Endothelial cell of umbilical vein (primary cell): ENCODE measurements around the gene CDKN2B-AS1. TPM values are rescaled to one million over a fixed set of nuclear protein-coding genes. Genes with fewer than 3 reads are reported as not detected.

Experiments
- BruUV-seq: library from RNA; stranded (reverse); fragments of 400-500 nt; replicated peaks from 2 replicates; lab custom pipeline; 2021; lab: Mats Ljungman, UMichigan
- CTCF ChIA-PET: fragments of 300-600, 350-600 bp; sonication (Branson Sonifier 250); formaldehyde crosslinking; loops from one replicate; lab custom pipeline; 2021; ENCODE audit warnings: antibody characterized with exemption, inconsistent platforms; lab: Charles Lee
- POLR2A ChIA-PET: fragments of 300-600, 350-600 bp; sonication (Branson Sonifier 250); formaldehyde crosslinking; loops from one replicate; lab custom pipeline; 2021; ENCODE audit warnings: antibody characterized with exemption, inconsistent platforms; lab: Charles Lee
- DNase-seq: peaks from one replicate; pipeline ENCODE4 v3.0.0-alpha.2; 2011; ENCODE audit warnings: low read depth, low spot score
- FAIRE-seq: peaks from 2 replicates; lab custom pipeline; 2011; peaks lifted over from hg19 to GRCh38; lab: Jason Lieb, UNC
- H2AFZ ChIP-seq: 2 replicates; pipeline ENCODE4 v1.6.0; 2012; ENCODE audit warnings: low read depth, low read length, control low read depth, inconsistent platforms
- H3K27ac ChIP-seq: 2 replicates; pipeline ENCODE4 v1.5.1; 2011; ENCODE audit warnings: low read depth, mild to moderate bottlenecking, control low read depth, low read length, moderate library complexity; ENCODE audit not compliant: insufficient read depth
- H3K27me3 ChIP-seq, 2 experiments: 2 replicates each; pipeline versions ENCODE4 v1.6.0 to v1.6.1; 2011; ENCODE audit warnings: low read length in 2 of 2, mixed read lengths in 1 of 2; ENCODE audit not compliant: control insufficient read depth in 2 of 2, insufficient read depth in 2 of 2
- H3K36me3 ChIP-seq, 2 experiments: 2 replicates in 1 of 2; 3 replicates in 1 of 2; pipeline ENCODE4 v1.5.1; 2011; ENCODE audit warnings: low read length in 2 of 2, mild to moderate bottlenecking in 1 of 2, moderate library complexity in 1 of 2; ENCODE audit not compliant: control insufficient read depth in 2 of 2, insufficient read depth in 2 of 2; ENCODE audit errors: extremely low read depth in 1 of 2
- H3K4me1 ChIP-seq: 3 replicates; pipeline ENCODE4 v1.5.1; 2011; ENCODE audit warnings: mild to moderate bottlenecking, low read length; ENCODE audit not compliant: control insufficient read depth, insufficient read depth; ENCODE audit errors: extremely low read depth
- H3K4me2 ChIP-seq: 2 replicates; pipeline ENCODE4 v1.6.1; 2011; ENCODE audit warnings: low read length, control low read depth, mixed read lengths; ENCODE audit not compliant: insufficient read depth
- H3K4me3 ChIP-seq, 3 experiments: fragments of 200-600 bp in 1 of 3; sonication (generic), shearing (Covaris generic) in 1 of 3; replicated peaks in 1 of 3; 2 replicates each; pipeline ENCODE4 v1.5.1; 2011 to 2016; ENCODE audit warnings: control low read depth in 3 of 3, low read length in 3 of 3, mild to moderate bottlenecking in 2 of 3, inconsistent platforms in 1 of 3, low read depth in 1 of 3, moderate library complexity in 1 of 3; ENCODE audit not compliant: insufficient read depth in 1 of 3
- H3K79me2 ChIP-seq: 2 replicates; pipeline ENCODE4 v1.6.0; 2012; ENCODE audit warnings: low read length, inconsistent platforms; ENCODE audit not compliant: control insufficient read depth, insufficient read depth
- H3K9ac ChIP-seq: replicated peaks from 2 replicates; pipeline ENCODE3; 2011; ENCODE audit warnings: low read length, control low read depth; ENCODE audit not compliant: insufficient read depth; ENCODE audit errors: extremely low read depth
- H3K9me1 ChIP-seq: replicated peaks from 3 replicates; pipeline ENCODE4 v1.6.0; 2011; ENCODE audit warnings: mild to moderate bottlenecking, low read length; ENCODE audit not compliant: control insufficient read depth, insufficient read depth; ENCODE audit errors: extremely low read depth
- H3K9me3 ChIP-seq: replicated peaks from 2 replicates; pipeline ENCODE4 v1.5.1; 2012; ENCODE audit warnings: low read length, inconsistent platforms; ENCODE audit not compliant: control insufficient read depth, insufficient read depth
- H4K20me1 ChIP-seq: replicated peaks from 2 replicates; pipeline ENCODE3; 2011; ENCODE audit warnings: mild to moderate bottlenecking, low read length; ENCODE audit not compliant: control insufficient read depth, insufficient read depth; ENCODE audit errors: extremely low read depth
- EZH2 ChIP-seq: IDR thresholded peaks from 2 replicates; pipeline ENCODE4 v1.6.1; 2012; ENCODE audit warnings: borderline replicate concordance, low read depth, mild to moderate bottlenecking, moderate library complexity, low read length, inconsistent platforms; ENCODE audit not compliant: severe bottlenecking
- POLR2A ChIP-seq: IDR thresholded peaks from 2 replicates; pipeline ENCODE4 v1.6.1; 2012; ENCODE audit warnings: low read depth, mild to moderate bottlenecking, control low read depth, low read length
- dilution Hi-C: fragments of 300-500 bp; cut with MboI; formaldehyde crosslinking; loops from one replicate; pipeline ENCODE4 v1.15.0; 2019; ENCODE audit warnings: low sequenced_read_pairs; ENCODE audit not compliant: extremely low pct_ligation_motif_present
- intact Hi-C: fragments of 100-400 bp; cut with micrococcal nuclease; formaldehyde crosslinking; loops from one replicate; pipeline ENCODE4 v1.10.0; 2022
- polyA plus RNA-seq, 4 experiments: library from polyadenylated mRNA; depleted of rRNA in 3 of 4; stranded (reverse) in 3 of 4; unstranded in 1 of 4; fragments of >200 nt; gene quantifications; 2 replicates each; pipeline versions ENCODE4 v1.2.1 to v1.2.3, GENCODE V29; 2011 to 2012; ENCODE audit warnings: missing spikeins in 1 of 4
- total RNA-seq: library from RNA; stranded (reverse); gene quantifications from 2 replicates; pipeline ENCODE4 v1.2.3, GENCODE V29; 2021
- TF ChIP-seq, protein P1 (sequence below), 2 donors: IDR thresholded peaks; 1 replicate in 1 of 2; 2 replicates in 1 of 2; pipeline ENCODE4 v1.5.1; 2011; ENCODE audit warnings: low read length in 2 of 2, mild to moderate bottlenecking in 2 of 2, moderate library complexity in 2 of 2, control low read depth in 1 of 2, inconsistent platforms in 1 of 2, low read depth in 1 of 2; ENCODE audit not compliant: insufficient read depth in 1 of 2; ENCODE audit errors: extremely low read depth in 1 of 2

CDKN2B-AS1 gene
- total and polyA plus RNA-seq, 2 donors (not counting 3 experiments of a cell fraction or from before 2014, with no cell fraction given): 0.44 to 1.9 TPM

DNA sequence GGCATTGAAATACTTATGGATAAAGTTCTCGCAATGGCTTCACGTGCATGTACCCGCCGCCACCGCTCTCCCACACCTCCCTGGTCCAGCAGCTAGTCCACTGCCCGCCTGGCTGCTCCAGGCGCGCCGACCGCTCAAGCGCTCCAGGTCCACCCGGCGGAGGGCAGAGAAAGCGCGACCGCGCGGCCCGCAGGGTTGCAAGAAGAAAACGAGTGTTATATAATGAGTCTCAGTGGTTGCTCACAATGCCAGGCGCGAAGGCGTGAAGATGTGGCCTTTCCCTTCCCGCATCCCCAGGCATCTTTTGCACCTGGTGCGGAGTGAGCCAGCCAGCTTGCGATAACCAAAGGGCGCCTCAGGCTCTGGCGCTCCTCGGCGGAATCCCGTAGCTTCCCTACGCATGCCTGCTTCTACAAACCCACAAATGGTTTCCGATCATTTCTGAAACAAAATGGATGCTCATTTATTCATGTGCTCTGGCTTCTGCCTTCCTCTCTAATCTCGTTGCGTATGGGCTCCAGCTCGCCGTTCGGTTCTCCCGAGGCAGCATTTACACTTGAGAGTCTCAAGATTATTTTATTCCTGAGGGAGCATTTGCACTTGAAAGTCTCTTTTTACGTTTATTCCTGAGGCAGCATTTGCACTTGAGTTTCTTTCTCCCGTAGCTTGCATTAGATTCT lies 26.1 kb upstream of the CDKN2B-AS1 start:
- Histone ChIP-seq H3K4me2 (no peak overlapping the region), H3K79me2 (no peaks in the 10 kb centered on the region), H3K9me3 (no peaks in the 10 kb centered on the region), H3K27ac (no peak overlapping the region), H4K20me1 (peaks cover 2% of the 10 kb centered on the region), H3K4me3 (no peak overlapping the region), H3K9ac (no peak overlapping the region), H3K9me1 (no peaks in the 10 kb centered on the region), H3K36me3 (no peaks in the 10 kb centered on the region), H2AFZ (peak overlapping the region; percentile 29), H3K27me3 (peaks cover 63 to 97% of the 10 kb centered on the region in 2 experiments), H3K4me1 (peaks cover 34% of the 10 kb centered on the region)
- DNase-seq (peak; percentile 57), FAIRE-seq (peak; percentile 49)
- BruUV-seq: no TSS peak
- dilution Hi-C loops: no loop called here
- intact Hi-C loops: loop anchor here (2.0 kb wide), 1 partner anchor 40 kb away; the partner anchor contains the start of gene CDKN2B
- ChIA-PET POLR2A (interaction anchor here (0.6 kb wide), 1 partner anchor 261 kb away, joined by 6 read pairs; no protein-coding TSS in a partner anchor), CTCF (interaction anchor here (0.9 to 4.7 kb wide), 14 partner anchors 8 to 270 kb away, joined by 3 to 47 read pairs (median 4); partner anchors contain the start of gene CDKN2B)
- peak; percentile 93 for TF ChIP-seq EZH2
- TF ChIP-seq POLR2A: no peak
- TF ChIP-seq, protein P1, sequence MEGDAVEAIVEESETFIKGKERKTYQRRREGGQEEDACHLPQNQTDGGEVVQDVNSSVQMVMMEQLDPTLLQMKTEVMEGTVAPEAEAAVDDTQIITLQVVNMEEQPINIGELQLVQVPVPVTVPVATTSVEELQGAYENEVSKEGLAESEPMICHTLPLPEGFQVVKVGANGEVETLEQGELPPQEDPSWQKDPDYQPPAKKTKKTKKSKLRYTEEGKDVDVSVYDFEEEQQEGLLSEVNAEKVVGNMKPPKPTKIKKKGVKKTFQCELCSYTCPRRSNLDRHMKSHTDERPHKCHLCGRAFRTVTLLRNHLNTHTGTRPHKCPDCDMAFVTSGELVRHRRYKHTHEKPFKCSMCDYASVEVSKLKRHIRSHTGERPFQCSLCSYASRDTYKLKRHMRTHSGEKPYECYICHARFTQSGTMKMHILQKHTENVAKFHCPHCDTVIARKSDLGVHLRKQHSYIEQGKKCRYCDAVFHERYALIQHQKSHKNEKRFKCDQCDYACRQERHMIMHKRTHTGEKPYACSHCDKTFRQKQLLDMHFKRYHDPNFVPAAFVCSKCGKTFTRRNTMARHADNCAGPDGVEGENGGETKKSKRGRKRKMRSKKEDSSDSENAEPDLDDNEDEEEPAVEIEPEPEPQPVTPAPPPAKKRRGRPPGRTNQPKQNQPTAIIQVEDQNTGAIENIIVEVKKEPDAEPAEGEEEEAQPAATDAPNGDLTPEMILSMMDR (IDR thresholded peaks at IDR 0.05; ENCODE audit: extremely low read depth in 1 of 2, insufficient read depth in 1 of 2, low read depth in 1 of 2, low read length in 2 of 2): peak in 1 of 2 donors; percentile 11
